ENCODE results near the gene SASH1.

Gene SASH1

GRCh38 chr6:148509800-148510581 lies 167.4 kb downstream of the SASH1 start:
- H3K27ac ChIP-seq = no peak overlapping the region
- no peak for DNase-seq (ENCODE audit: low read depth, low spot score)

- no peak for DNase-seq (ENCODE audit: low read depth, low spot score)
- H3K27ac ChIP-seq = no peak overlapping the region
Observed at GRCh38 chr6:148513145-148514071, 170.8 kb downstream of the SASH1 start.

- no peak overlapping the region for H3K27ac ChIP-seq
- no peak for DNase-seq (ENCODE audit: low read depth, low spot score)
Observed at GRCh38 chr6:148514091-148514845, 171.6 kb downstream of the SASH1 start.

GRCh38 chr6:148516217-148516616 lies 173.6 kb downstream of the SASH1 start:
- peak overlapping the region; percentile 7 for H3K27ac ChIP-seq
- DNase-seq (ENCODE audit: low read depth, low spot score) = no peak

GRCh38 chr6:148516617-148517016 lies 174.0 kb downstream of the SASH1 start:
- peak overlapping the region; percentile 7 for H3K27ac ChIP-seq
- DNase-seq (ENCODE audit: low read depth, low spot score) = no peak

GRCh38 chr6:148517470-148517869 lies 174.8 kb downstream of the SASH1 start:
- no peak for DNase-seq (ENCODE audit: low read depth, low spot score)
- no peak overlapping the region for H3K27ac ChIP-seq

GRCh38 chr6:148518511-148519156 lies 176.0 kb downstream of the SASH1 start:
- no peak for DNase-seq (ENCODE audit: low read depth, low spot score)
- no peak overlapping the region for H3K27ac ChIP-seq

- H3K27ac ChIP-seq = no peak overlapping the region
- DNase-seq (ENCODE audit: low read depth, low spot score) = no peak
Observed at GRCh38 chr6:148520109-148520841, 177.6 kb downstream of the SASH1 start.

GRCh38 chr6:148521158-148521557 lies 178.5 kb downstream of the SASH1 start:
- no peak for DNase-seq (ENCODE audit: low read depth, low spot score)
- peak overlapping the region; percentile 11 for H3K27ac ChIP-seq

GRCh38 chr6:148521586-148521985 lies 178.9 kb downstream of the SASH1 start:
- peak overlapping the region; percentile 11 for H3K27ac ChIP-seq

GRCh38 chr6:148523048-148523447 lies 180.4 kb downstream of the SASH1 start:
- no peak for DNase-seq (ENCODE audit: low read depth, low spot score)
- no peak overlapping the region for H3K27ac ChIP-seq

More at GRCh38 chr6:148521586-148521985, 178.9 kb downstream of the SASH1 start:
- DNase-seq (ENCODE audit: low read depth, low spot score) = no peak

- DNase-seq (ENCODE audit: low read depth, low spot score) = no peak
Observed at GRCh38 chr6:148523551-148523950, 180.9 kb downstream of the SASH1 start.

GRCh38 chr6:148524471-148524882 lies 181.8 kb downstream of the SASH1 start:
- DNase-seq (ENCODE audit: low read depth, low spot score) = no peak
- no peak overlapping the region for H3K27ac ChIP-seq

More at GRCh38 chr6:148523551-148523950, 180.9 kb downstream of the SASH1 start:
- no peak overlapping the region for H3K27ac ChIP-seq

GRCh38 chr6:148524976-148525375 lies 182.3 kb downstream of the SASH1 start:
- no peak for DNase-seq (ENCODE audit: low read depth, low spot score)

GRCh38 chr6:148525453-148525852 lies 182.8 kb downstream of the SASH1 start:
- DNase-seq (ENCODE audit: low read depth, low spot score) = no peak
- no peak overlapping the region for H3K27ac ChIP-seq

More at GRCh38 chr6:148524976-148525375, 182.3 kb downstream of the SASH1 start:
- no peak overlapping the region for H3K27ac ChIP-seq

GRCh38 chr6:148526145-148526544 lies 183.5 kb downstream of the SASH1 start:
- H3K27ac ChIP-seq = no peak overlapping the region
- no peak for DNase-seq (ENCODE audit: low read depth, low spot score)

GRCh38 chr6:148528292-148528691 lies 185.7 kb downstream of the SASH1 start:
- no peak for DNase-seq (ENCODE audit: low read depth, low spot score)
- H3K27ac ChIP-seq = no peak overlapping the region

- H3K27ac ChIP-seq = no peak overlapping the region
- no peak for DNase-seq (ENCODE audit: low read depth, low spot score)
Observed at GRCh38 chr6:148529010-148529409, 186.4 kb downstream of the SASH1 start.

GRCh38 chr6:148530394-148530953 lies 187.8 kb downstream of the SASH1 start:
- H3K27ac ChIP-seq = no peak overlapping the region
- DNase-seq (ENCODE audit: low read depth, low spot score) = no peak

Data from epithelial cell of prostate (primary cell).